ENCODE data around the gene DTX3L. TPM values are rescaled to one million over a fixed set of nuclear protein-coding genes. Genes with fewer than 3 reads are reported as not detected.
A peak's percentile ranks its signal among the peaks of the same experiment; 100 is the strongest.

DTX3L gene
- total and polyA plus RNA-seq, 9 of the 15 experiments (the other 6 are each of a cell fraction or from before 2014, with no cell fraction given): 2.3 to 6.5 (median 3.0) TPM

DNA sequence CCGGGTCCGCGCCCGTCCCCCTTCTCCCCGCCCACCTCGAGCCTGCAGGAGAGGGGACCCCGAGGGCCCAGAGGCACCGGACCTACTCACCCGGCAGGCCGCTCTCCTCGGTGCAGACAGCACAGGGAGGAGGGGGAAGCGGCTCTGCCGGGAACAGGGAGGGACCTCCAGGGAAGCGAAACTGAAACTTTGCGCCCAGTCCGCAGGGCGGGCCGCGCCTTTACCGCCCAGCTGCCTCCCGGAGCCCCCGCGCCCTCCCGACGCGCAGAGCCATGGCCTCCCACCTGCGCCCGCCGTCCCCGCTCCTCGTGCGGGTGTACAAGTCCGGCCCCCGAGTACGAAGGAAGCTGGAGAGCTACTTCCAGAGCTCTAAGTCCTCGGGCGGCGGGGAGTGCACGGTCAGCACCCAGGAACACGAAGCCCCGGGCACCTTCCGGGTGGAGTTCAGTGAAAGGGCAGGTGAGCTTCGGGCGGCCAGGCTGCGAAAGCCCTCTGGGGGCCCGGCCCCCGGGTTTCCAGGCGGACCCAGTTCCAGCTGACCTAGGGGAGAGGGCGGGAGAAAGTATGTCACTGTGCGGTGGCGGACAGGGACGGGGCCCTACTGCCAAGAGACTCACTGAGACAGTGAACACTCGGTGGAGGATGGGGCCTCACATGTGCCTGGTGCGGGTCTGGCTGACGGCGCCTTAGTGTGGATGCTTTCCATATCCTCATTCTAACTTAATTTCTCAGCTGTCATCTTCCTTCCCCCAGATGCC lies at the start of gene DTX3L, which contains the start of gene PARP9 (continued):
- TF ChIP-seq, protein P1, sequence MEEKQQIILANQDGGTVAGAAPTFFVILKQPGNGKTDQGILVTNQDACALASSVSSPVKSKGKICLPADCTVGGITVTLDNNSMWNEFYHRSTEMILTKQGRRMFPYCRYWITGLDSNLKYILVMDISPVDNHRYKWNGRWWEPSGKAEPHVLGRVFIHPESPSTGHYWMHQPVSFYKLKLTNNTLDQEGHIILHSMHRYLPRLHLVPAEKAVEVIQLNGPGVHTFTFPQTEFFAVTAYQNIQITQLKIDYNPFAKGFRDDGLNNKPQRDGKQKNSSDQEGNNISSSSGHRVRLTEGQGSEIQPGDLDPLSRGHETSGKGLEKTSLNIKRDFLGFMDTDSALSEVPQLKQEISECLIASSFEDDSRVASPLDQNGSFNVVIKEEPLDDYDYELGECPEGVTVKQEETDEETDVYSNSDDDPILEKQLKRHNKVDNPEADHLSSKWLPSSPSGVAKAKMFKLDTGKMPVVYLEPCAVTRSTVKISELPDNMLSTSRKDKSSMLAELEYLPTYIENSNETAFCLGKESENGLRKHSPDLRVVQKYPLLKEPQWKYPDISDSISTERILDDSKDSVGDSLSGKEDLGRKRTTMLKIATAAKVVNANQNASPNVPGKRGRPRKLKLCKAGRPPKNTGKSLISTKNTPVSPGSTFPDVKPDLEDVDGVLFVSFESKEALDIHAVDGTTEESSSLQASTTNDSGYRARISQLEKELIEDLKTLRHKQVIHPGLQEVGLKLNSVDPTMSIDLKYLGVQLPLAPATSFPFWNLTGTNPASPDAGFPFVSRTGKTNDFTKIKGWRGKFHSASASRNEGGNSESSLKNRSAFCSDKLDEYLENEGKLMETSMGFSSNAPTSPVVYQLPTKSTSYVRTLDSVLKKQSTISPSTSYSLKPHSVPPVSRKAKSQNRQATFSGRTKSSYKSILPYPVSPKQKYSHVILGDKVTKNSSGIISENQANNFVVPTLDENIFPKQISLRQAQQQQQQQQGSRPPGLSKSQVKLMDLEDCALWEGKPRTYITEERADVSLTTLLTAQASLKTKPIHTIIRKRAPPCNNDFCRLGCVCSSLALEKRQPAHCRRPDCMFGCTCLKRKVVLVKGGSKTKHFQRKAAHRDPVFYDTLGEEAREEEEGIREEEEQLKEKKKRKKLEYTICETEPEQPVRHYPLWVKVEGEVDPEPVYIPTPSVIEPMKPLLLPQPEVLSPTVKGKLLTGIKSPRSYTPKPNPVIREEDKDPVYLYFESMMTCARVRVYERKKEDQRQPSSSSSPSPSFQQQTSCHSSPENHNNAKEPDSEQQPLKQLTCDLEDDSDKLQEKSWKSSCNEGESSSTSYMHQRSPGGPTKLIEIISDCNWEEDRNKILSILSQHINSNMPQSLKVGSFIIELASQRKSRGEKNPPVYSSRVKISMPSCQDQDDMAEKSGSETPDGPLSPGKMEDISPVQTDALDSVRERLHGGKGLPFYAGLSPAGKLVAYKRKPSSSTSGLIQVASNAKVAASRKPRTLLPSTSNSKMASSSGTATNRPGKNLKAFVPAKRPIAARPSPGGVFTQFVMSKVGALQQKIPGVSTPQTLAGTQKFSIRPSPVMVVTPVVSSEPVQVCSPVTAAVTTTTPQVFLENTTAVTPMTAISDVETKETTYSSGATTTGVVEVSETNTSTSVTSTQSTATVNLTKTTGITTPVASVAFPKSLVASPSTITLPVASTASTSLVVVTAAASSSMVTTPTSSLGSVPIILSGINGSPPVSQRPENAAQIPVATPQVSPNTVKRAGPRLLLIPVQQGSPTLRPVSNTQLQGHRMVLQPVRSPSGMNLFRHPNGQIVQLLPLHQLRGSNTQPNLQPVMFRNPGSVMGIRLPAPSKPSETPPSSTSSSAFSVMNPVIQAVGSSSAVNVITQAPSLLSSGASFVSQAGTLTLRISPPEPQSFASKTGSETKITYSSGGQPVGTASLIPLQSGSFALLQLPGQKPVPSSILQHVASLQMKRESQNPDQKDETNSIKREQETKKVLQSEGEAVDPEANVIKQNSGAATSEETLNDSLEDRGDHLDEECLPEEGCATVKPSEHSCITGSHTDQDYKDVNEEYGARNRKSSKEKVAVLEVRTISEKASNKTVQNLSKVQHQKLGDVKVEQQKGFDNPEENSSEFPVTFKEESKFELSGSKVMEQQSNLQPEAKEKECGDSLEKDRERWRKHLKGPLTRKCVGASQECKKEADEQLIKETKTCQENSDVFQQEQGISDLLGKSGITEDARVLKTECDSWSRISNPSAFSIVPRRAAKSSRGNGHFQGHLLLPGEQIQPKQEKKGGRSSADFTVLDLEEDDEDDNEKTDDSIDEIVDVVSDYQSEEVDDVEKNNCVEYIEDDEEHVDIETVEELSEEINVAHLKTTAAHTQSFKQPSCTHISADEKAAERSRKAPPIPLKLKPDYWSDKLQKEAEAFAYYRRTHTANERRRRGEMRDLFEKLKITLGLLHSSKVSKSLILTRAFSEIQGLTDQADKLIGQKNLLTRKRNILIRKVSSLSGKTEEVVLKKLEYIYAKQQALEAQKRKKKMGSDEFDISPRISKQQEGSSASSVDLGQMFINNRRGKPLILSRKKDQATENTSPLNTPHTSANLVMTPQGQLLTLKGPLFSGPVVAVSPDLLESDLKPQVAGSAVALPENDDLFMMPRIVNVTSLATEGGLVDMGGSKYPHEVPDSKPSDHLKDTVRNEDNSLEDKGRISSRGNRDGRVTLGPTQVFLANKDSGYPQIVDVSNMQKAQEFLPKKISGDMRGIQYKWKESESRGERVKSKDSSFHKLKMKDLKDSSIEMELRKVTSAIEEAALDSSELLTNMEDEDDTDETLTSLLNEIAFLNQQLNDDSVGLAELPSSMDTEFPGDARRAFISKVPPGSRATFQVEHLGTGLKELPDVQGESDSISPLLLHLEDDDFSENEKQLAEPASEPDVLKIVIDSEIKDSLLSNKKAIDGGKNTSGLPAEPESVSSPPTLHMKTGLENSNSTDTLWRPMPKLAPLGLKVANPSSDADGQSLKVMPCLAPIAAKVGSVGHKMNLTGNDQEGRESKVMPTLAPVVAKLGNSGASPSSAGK (IDR thresholded peaks at IDR 0.05): peak; percentile 83
- TF ChIP-seq BCL6 (CRISPR knock-in tag; IDR thresholded peaks at IDR 0.05): no peak
- no peak for TF ChIP-seq TEAD2 (tag; IDR thresholded peaks at IDR 0.05)
- TF ChIP-seq MTA1 (IDR thresholded peaks at IDR 0.05; ENCODE audit: borderline replicate concordance): no peak
- TF ChIP-seq TOE1 (IDR thresholded peaks at IDR 0.05; ENCODE audit: borderline replicate concordance): 0 out of 2 replicates have a peak, but pooled peaks have one; percentile 42
- TF ChIP-seq TOE1 (CRISPR knock-in tag; IDR thresholded peaks at IDR 0.05; ENCODE audit: borderline replicate concordance, low read depth): no peak
- peak; percentile 84 for TF ChIP-seq L3MBTL2 (IDR thresholded peaks at IDR 0.05)
- TF ChIP-seq TBP (optimal IDR thresholded peaks at IDR 0.05; ENCODE audit: low read depth, low read length): peak; percentile 26
- TF ChIP-seq RCOR1 (IDR thresholded peaks at IDR 0.05; ENCODE audit: borderline replicate concordance in 1 of 2, low read depth in 2 of 2, low read length in 2 of 2): no peak
- TF ChIP-seq MITF (IDR thresholded peaks at IDR 0.05): no peak
- peak; percentile 52 for TF ChIP-seq TAF1 (IDR thresholded peaks at IDR 0.05; ENCODE audit: control insufficient read depth, extremely low read depth, insufficient read depth, low read length, severe bottlenecking)
- peak; percentile 69 for TF ChIP-seq POLR2A (conservative IDR thresholded peaks at IDR 0.05)
- no peak for TF ChIP-seq DPF2 (IDR thresholded peaks at IDR 0.05)
- TF ChIP-seq ZNF165 (CRISPR knock-in tag; IDR thresholded peaks at IDR 0.05; ENCODE audit: borderline replicate concordance): no peak
- TF ChIP-seq, protein P2, sequence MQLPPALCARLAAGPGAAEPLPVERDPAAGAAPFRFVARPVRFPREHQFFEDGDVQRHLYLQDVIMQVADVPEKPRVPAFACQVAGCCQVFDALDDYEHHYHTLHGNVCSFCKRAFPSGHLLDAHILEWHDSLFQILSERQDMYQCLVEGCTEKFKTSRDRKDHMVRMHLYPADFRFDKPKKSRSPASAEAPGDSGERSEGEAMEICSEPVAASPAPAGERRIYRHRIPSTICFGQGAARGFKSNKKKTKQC (CRISPR knock-in tag; IDR thresholded peaks at IDR 0.05): peak; percentile 40; the same call in 1 of the 2 replicates
- no peak for TF ChIP-seq ZNF347 (CRISPR knock-in tag; IDR thresholded peaks at IDR 0.05; ENCODE audit: low read depth)

Measured in K562 (cell line).